NCI-H510A (cell line): ENCODE measurements around the gene TBL1X.
A peak's percentile ranks its signal among the peaks of the same experiment; 100 is the strongest.

Experiments
- DNase-seq: peaks from one replicate; lab custom pipeline; 2025; lab: John Stamatoyannopoulos, UW

Gene TBL1X

GRCh38 chrX:9586992-9587392 is 122.1 kb downstream of the TBL1X start:
- peak; percentile 44 for DNase-seq

- no peak for DNase-seq
These were observed 122.8 kb downstream of the TBL1X start for GRCh38 chrX:9587642-9588041.

GRCh38 chrX:9591496-9591895 is 126.6 kb downstream of the TBL1X start:
- no peak for DNase-seq

GRCh38 chrX:9593756-9594155 is 128.9 kb downstream of the TBL1X start:
- DNase-seq = no peak

- DNase-seq = no peak
These were observed 130.3 kb downstream of the TBL1X start for GRCh38 chrX:9595174-9595573.

- no peak for DNase-seq
These were observed 132.0 kb downstream of the TBL1X start for GRCh38 chrX:9596837-9597236.

GRCh38 chrX:9597361-9598035 is 132.6 kb downstream of the TBL1X start:
- DNase-seq = no peak

GRCh38 chrX:9598344-9598743 is 133.5 kb downstream of the TBL1X start:
- no peak for DNase-seq

GRCh38 chrX:9604111-9604907 is 139.5 kb downstream of the TBL1X start:
- no peak for DNase-seq

- DNase-seq = no peak
These were observed 140.0 kb downstream of the TBL1X start for GRCh38 chrX:9604908-9605306.

GRCh38 chrX:9605484-9605883 is 140.6 kb downstream of the TBL1X start:
- no peak for DNase-seq

- no peak for DNase-seq
These were observed 142.1 kb downstream of the TBL1X start for GRCh38 chrX:9606971-9607370.

- DNase-seq = no peak
These were observed 144.6 kb downstream of the TBL1X start for GRCh38 chrX:9609499-9609898.

- DNase-seq = peak; percentile 32
These were observed 145.1 kb downstream of the TBL1X start for GRCh38 chrX:9609987-9610386.

- DNase-seq = no peak
These were observed 146.0 kb downstream of the TBL1X start for GRCh38 chrX:9610771-9611392.

- no peak for DNase-seq
These were observed 146.7 kb downstream of the TBL1X start for GRCh38 chrX:9611436-9612145.

GRCh38 chrX:9612146-9612505 is 147.3 kb downstream of the TBL1X start:
- no peak for DNase-seq

GRCh38 chrX:9614016-9614415 is 149.2 kb downstream of the TBL1X start:
- DNase-seq = no peak

GRCh38 chrX:9619133-9619532 is 154.3 kb downstream of the TBL1X start:
- no peak for DNase-seq

- DNase-seq = no peak
These were observed 154.7 kb downstream of the TBL1X start for GRCh38 chrX:9619581-9619980.

GRCh38 chrX:9622128-9622527 is 157.3 kb downstream of the TBL1X start:
- no peak for DNase-seq

- no peak for DNase-seq
These were observed 161.5 kb downstream of the TBL1X start for GRCh38 chrX:9626379-9626778.

- DNase-seq = no peak
These were observed 163.1 kb downstream of the TBL1X start for GRCh38 chrX:9627922-9628321.
